Stimulated activated naive CD4-positive, alpha-beta T cell (primary cell): ENCODE results near the gene CCDC77.

Source experiments
- DNase-seq, 6 experiments: peaks; one replicate each; lab custom pipeline; 2025; lab: John Stamatoyannopoulos, UW

CCDC77 gene

DNA sequence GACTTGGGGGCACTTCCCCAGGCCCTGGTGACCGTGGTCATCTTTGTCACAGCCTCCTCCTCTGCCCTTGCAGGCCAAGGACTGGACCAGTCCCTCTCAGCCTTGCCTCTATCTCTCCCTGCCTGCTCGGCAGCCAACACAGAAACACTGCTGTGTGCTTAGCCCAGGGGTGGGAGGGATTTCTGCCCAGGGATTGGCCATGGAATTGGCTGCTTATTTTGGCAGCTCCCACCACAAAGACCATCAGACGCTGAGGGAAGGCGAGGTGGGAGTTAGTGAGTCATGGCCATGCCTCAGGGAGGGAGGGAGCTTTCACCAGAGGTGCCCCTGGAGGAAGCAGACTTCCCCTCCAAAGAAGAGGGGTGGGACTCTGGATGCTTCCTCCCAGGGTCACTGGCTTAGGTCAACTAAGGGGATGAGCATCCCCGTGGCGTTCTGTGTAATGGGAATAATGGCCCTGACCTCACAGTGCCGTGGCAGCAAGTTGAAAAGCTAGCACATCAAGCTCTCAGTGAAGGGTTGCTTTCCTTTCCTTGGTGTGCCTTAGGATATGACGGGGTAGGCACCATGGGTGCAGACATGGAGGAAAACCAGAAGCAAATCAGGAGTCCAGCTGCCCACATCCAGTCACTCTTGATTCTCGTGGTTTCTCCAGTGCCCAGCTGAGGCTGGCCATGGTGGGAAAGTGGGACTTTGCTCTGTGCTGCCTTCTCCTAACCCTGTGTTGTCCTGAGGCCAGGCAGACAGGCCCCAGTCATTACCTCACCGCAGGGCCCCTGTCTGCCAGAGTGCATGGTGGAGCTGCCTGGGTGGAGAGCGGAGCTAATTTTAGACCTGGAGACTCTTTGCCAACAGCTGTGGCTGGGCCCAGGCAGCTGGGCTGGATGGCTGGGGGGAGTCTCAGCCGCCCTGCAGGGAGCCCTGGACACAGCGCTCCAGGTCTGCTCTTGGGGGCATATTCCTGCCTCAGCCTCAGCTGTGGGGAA lies 79.7 kb downstream of the CCDC77 start:
- DNase-seq: no peak

DNA sequence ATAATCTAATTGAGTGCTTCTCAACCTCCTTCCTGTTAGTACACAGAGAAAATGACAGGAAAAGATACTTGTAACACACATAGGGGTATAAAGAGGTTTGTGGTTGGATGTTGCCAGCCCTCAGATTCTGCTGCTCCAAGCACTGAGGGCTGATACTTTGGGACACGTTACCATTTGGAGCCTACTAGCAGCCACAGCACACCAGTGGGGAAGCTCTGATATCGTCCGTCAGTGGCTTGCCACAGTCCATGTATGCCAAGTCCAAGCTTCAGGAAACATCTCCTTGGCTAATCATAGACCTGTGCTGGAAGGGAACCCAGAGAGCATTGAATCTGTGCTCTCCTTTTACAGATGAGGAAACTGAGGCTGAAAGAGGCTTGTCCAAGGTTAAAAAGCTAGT lies 80.6 kb downstream of the CCDC77 start:
- no peak for DNase-seq

- DNase-seq: no peak
Measured at GRCh38 chr12:484096-484495, 82.7 kb downstream of the CCDC77 start.

- no peak for DNase-seq
Measured at GRCh38 chr12:490260-490659, 88.8 kb downstream of the CCDC77 start.
